Measurements from ENCODE around the gene BRPF1.
"Not testable (repeated sequence)": the region's sequence is repeated elsewhere in the genome, so short reads cannot be mapped to it uniquely, and the experiment has no call there.

The BRPF1 gene

DNA sequence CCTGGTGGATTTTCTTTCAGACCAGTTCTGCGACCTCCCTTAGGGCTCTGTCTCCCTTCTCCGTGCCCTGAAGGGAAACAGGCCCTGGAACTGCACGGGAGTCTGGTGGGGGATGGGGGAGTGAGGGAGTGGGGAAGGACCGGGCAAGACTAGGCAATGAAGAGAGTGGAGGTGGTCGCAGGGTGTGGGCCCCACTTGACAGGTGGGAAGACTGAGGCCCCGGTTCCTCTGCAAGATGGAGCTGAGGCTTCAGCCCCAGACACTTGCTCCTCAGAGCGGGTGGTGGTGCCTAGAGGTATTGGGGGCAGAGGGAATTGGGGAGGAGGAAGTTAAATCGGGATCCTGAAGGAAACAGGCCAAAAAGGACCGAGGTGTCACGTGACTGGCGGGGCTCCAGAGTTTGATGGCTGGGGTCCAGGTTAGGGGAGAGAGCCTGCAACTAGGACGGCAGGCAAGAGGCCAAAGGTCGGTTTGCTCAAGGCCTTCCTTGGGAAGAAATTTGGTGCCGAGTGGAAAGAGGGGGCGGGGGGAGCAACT, 38.8 kb downstream of the BRPF1 start:
- DNase-seq: no peak

DNA sequence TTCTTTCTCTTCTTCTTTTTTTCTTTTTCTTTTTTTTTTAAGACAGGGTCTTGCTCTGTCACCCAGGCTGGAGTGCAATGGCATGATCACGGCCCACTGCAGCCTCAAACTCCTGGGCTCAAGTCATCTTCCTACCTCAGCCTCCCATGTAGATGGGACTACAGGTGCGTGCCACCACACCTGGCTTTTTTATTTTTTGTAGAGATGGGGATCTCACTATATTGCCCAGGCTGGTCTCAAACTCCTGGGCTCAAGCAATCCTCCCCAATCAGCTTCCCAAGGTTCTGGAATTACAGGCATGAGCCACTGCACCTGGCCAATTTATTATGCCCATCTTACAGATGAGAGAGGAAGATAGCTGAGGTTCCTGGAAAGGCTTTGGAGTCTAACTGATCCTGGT, 39.5 kb downstream of the BRPF1 start:
- DNase-seq: not testable (repeated sequence)

DNA sequence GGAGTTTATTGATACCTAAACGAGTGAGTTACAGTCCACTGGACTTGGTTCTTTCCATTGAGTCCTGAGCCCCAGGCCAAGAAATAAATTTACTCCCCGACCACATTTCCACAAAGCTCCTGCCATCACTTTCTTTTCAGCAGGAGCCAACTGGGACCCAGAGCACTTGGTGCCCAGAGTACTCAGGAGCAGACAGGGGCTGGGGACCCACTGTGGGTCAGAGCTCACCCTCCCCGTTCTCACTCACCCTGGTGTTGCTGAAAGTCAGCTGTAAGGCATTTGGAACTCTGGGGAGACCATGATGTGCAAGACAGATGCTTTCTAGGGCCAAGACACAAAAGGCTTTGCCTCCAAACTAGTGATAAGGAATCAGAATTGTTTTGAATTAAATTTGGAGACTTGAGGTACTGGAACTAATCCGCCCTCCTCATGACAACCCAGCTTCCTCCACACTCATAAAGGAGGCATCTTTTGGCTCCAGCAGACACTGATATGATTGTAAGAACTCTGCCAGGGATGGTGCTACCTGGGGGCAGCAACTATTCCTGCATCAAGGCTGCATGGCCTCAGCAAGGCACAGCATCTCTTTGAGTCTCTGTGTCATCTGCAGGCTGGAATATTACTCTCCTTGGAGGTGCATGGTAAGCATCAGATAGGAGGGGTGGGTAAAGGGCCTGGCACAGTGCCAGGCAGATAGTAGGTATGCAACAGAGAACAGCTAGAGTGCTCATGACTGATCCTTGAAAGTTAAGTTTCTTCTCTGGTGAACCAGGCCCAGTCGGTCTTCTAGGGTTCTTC, 45.6 kb downstream of the BRPF1 start:
- DNase-seq: peak; percentile 37

DNA sequence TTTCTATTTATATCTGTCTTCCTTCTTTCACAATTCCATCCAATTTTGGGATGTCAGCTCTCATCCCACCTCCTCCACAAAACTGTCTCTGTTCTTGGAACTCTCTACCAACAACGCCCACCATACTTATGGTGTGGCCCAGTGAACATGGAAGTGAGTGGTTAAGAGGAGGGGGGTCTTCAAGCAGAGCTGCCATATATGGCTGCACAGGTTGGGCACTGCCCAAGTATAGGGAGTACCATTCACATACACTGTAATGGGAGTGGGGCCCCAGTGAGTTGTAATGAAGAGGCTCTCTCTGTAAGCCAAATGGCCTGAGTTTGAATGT, 46.1 kb downstream of the BRPF1 start:
- peak; percentile 39 for DNase-seq

DNA sequence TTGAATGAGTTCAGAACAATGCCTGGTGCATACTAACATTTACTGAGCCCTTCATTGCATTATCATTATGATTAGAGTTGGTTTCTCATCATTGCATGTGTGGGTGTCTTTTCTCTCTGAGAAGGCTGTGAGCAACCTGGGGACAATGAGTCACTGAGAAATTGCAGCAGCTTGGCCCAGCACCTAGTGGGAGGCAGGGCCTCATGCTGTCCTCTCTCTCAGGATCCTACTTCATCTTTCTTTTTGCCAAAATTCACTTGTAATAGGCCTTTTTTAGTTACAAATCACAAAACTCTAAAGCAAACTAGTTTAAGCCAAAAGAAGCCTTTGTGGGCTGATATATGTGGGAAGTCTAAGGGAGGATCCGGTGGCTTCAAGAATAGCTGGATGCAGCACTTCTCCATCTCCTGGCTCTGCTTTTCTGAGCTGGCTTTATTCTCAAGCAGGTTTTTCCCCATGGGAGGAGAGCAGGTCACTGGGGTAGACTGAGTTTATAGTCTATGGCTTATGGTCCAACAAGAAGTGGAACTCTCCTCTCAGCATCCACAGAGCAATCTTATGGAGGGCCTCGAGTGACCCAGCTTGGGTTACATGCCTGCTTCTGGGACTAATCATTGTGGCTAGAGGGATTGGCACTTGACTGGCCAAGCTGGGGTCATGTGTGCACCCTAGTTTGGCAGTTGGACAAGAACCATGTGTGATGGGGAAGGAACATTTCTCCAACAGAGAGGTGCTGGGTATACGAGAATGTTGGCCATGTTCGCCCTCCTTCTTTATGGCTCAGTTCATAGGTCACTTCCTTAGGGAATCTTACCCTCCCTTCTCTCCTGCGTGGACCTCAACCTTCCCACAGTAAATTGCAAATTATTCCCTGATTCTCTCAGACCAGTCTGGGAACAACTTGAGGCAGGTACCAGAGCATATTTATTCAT, 46.9 kb downstream of the BRPF1 start:
- peak; percentile 82 for DNase-seq

DNA sequence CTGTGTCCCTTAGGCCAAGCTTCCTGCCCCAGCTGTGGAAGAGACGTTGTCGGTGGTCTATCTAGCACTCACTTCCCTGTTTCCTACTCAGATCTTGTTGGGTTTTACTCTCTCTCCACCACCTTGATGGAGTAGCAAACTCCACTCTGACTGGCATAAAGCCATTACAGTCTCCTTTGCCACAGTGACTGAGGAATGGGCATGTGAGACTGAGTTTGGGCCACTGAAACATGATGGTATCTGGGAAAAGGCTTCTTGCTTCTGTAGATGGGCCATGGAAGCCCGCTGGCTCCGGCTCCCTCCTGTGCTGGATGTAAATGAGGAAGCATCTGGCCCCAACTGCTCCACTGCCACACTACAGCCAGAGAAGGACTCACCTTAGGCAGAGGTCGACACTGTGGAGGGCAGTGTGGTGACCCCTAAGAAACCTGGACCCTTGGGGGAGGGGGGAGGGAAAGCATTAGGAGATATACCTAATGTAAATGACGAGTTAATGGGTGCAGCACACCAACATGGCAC, 47.6 kb downstream of the BRPF1 start:
- DNase-seq: no peak

DNA sequence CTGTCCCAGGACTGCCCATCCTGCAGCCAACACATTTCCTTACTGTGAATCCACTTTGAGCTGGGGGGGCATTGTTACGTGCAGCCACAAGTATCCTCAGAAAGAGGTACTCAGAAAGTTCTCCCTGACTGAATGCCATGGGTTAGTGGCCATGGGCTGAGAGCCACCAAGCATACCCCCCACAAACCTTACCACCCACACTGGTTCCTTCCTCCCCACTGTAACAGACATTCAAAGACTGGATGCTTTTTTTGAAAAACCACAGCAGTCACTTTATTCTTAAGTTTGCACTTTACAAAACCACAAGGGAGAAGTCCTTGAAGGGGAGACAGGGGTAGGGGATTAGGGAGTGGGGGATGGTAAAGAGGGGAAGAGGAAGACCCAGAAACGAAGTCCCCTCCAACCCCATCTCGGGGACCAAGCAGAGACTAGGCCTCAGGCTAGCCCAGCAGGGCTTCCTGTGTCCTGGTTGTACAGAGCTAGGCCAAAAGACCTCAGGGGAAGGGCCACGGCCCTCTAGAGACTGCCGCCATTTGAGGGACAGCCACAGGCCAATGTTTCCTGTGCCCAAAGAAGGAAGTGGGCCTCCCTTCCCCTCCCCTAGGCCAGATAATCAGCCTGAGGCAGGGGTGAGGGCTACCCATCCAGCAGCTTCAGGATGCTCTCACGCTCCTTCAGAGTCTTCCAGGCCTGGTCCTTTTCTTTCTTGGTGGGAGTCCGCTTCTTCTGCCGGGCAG, 48.4 kb downstream of the BRPF1 start:
- DNase-seq: peak; percentile 37

DNA sequence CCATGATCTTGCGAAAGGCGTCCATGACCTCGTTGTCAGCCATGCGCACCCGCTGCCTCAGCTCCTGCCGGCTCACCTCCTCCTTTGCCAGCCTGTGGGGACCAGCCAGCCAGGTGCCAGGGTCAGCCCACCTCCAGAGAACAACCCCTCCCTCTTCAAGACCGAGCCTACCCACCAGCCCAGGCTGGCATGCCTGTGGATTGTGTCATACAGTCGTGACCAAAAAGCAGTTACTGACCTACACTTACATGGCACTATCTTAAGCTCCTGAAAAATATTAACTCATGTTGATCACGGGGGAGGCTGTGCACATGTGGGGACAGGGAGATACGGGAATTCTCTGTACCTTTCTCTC, 48.9 kb downstream of the BRPF1 start:
- peak; percentile 23 for DNase-seq

DNA sequence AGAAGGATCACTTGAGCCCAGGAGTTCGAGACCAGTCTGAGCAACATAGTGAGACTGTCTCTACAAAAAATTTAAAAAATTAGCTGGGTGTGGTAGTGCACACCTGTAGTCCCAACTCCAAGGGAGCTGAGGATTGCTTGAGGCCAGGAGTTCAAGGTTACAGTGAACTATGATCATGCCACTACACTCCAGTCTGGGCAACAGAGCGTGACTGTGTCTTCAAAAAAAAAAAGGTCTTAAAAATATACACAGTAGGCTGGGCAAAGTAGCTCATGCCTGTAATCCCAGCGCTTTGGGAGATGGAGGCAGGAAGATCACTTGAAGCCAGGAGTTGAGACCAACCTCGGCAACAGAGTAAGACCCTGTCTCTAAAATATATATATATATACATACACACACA, 49.4 kb downstream of the BRPF1 start:
- no peak for DNase-seq

DNA sequence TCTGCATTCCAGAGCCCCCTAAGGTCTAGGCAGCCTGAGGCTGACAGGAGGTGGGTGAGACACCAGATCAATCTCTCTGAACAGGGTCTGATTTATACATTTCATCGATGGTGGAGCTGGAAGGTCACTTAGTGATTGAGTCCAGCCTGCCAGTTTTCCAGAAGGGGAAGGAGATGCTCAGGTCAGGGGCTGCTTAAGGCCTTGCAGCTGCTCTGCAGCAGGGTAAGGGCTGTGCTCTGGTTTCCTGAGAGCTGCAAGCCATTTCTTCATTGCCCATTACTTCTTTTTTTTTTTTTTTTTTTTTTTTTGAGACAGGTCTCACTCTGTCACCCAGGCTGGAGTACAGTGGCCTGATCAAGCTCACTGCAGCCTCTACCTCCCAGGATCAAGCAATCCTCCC, 50.0 kb downstream of the BRPF1 start:
- DNase-seq: no peak

DNA sequence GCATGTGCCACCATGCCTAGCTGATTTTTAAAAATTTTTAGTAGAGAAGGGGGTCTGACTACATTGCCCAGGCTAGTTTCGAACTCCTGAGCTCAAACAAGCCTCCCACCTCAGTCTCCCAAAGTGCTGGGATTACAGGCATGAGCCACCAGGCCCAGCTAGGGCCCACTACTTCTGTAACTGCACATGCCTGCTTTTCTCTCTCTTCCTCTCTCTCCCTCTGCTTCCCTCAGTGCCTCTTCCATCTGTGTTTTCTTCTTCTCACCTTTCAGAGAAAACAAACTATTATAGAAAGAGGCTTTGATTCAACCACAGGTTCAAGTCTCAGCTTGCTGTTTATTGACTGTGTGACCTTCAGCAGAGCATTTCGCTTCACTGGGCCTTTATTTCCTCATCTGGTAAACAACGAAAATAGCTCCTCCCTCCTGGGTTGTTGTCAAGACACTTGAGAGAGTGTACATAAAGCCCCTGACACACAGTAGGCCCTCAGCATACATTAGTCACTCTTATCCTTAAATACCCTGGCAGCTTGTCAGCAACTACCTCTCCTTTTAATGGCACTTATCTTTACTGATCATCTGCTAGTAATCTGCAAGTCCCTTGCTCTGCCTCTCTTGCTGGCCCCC, 50.6 kb downstream of the BRPF1 start:
- no peak for DNase-seq

DNA sequence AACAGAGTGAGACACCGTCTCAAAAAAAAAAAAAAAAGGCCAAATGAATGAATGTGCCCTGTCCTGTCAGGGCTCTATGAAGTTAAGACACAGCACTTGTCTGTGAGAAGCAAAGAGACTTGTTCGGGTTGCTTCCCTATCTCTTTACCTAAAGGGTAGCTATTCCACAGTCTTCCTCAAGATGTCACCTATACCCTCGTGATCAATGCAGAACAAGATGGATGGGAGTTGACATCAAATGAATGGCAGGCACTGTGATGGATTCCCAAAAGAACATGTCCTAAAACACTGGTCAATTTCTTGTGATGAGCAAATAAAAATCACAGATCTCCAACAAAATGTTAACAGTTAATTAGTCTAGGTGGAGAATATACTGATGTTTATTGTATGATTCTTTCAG, 51.2 kb downstream of the BRPF1 start:
- no peak for DNase-seq

DNA sequence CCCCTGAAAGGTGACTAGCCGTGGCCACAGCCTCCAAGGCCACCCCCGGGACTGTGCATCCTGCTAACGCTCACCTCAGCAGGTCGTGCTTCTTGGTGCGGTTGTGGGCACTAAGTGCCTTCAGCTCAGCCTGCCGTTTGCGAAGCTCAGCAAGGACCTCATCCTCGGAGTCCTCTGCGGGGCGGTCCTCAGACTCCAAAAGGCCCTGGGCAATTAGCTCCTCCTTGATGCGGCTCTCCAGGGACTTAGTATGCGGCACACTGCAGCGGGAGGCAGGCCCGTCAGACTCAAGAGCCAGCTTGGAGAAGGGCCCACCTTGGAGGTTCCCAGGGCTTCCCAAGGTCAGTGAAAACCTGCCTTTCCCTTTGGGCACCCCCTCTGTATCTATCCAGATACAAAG, 52.4 kb downstream of the BRPF1 start:
- DNase-seq: no peak

DNA sequence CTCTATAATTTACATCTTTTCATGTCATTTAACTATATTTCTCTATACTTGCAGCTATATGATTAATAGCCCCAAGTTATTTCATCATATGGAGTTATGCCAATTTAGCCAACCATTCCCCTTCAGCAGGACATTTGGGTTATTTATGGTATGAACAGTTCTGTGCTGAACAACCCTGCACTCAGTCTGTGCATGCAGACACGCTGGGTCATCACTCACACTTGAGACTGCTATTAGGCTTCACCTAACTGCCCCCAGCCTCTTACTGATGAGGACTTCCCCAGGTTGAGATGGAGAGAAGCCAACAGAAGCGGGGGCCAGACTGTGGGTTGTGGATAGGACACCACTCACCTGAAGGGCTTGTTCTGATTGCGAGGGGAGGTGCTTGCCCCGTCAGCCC, 53.4 kb downstream of the BRPF1 start:
- DNase-seq: no peak

DNA sequence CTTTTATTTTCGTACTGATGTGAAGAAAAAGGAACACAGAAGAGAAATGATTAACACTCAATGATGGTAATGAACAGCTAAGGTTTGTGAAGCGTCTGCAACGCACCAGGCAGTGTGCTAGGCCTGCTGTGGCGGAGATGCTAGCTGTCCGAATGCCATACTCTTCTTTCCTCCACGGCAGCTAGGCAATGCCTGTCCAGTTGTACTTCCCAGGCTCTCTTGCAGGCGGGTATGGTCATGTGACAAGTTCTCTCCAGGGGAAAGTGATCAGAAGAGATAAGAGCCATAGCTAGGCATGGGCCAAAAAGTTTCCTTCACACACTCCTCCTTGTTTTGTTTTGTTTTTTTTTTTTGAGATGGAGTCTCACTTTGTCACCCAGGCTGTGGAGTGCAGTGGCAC, 54.1 kb downstream of the BRPF1 start:
- DNase-seq: no peak

DNA sequence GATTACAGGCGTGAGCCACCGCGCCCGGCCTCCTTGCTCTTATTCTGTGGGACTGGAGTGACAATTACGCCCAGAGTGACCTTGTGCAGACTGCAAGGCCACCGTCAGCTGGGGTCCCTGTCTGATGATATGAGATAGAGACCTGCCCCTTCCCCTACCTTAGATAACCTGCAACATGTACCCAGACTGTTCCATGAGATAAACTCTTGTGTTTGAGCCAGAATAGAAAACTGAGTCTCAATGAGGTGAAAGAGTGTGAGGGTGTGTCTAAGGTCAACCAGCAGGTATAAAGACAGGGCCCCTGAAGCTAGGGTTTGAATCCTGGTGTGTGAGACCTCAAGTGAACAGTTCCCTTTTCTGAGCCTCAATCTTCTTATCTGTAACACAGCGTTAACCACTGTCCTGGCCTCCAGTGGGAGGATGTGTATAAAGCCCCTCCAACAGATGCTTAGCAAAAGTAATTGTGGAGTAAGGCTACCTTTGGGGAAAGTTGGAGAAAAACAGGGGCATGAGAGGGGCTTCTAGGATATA, 54.7 kb downstream of the BRPF1 start:
- DNase-seq: no peak

DNA sequence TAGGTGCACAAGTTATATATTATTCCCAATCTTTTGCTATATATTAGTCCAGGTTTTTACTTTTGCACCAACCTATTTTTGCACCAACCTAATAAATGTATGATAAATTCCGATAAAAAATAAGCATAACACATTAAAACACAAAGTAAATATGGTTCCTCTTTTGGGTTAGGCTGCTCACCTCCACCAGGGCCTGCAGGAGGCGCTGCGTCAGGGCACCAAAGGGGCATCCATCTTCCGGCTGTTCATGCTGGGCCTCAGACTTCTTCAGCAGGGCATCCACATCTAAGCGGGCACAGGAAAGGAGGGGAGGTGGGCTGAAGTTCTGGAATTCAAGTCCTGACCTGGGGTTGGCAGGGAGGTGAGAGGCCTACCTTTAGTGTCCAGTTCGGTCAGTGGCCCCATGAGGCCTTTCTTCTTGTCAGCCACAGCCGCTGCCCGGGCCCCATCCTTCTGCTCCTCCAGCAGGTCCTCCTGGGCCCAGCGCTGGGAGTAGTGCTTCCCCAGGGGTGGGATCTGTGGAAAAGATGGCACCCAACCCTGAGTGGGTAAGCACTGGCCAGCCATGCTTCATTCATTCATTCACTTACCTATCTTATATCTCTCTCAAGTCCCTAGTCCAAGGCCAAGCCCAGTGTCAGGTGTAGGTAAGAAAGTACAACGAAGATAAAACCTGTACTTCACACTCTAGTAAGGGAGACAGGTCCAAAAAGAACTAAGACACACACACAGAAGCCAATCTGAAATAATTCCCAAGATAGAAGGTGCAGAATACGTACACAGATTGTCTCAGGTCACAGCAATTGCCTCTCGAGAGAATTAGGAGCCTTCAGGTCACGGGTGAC, 55.5 kb downstream of the BRPF1 start:
- peak; percentile 53 for DNase-seq

DNA sequence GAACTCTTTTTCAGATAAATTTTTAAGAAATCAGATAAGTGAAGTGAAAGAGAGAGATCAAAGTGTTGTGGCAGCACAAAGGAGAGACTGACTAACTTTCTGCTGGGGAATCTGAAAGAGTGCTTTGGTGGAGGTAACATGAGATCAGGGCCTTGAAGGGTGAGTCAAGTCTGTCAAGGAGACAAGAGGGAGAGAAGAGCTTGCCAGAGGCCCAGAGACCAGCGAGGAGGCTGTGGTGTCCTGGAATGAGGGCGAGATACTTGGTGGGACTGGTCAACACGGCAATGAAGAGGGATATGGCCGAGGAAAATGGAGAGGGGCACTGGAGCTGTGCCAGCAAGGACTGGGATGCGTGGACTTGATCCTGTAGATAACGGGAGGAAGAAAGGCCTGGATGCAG, 56.2 kb downstream of the BRPF1 start:
- peak; percentile 58 for DNase-seq

DNA sequence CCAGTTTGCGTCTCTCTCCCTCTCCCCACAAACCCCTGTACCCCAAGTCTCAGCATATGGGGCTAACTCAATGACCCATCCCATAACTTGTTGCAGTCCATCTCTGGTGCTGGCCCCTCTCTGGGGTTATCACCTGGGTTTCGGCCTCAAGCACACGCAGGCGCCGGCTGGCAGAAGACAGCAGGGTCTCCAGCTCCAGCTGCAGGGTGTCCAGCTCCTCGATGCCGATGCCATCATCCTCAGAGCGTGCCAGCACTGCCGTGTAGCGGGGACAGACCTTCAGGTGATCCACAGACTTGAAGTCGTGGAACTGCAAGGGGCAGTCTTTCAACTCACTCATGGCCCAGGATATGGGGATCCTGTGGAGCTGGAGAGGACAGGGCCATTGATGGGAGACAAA, 59.6 kb downstream of the BRPF1 start:
- DNase-seq: no peak

DNA sequence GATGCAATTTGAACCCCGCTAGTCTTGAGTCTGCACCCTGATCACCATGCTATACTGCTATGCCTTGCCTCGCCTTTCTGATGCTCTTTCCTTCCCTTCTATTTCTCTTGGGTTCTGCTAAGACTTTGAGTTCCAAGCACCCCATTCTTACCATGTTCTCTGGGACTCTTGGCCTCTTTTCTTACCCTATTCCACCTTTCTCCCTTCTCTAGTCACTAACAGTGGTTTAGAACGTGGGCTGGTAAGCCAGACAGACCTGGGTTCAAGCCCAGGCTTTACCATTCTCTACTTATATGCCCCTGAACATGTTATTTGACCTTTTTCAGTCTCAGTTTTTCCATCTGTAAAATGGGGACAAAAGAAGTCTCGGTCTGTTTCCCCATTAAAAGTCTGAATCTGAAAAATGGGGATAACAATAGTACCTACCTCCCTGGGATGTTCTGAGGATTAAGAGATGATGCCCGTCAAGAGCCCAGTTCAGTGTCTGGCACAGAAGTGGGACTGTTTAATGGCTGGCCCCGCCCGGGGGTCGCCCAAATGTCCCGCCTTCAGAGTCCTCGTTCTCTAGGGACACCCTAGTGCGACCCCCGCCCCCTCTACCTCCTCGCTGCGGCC, 60.4 kb downstream of the BRPF1 start:
- no peak for DNase-seq

All from activated CD4-positive, alpha-beta T cell treated with anti-CD3 and anti-CD28 coated beads for 48 hours (primary cell).